GM23338 (cell line): ENCODE measurements around the gene ERC2. TPM values are rescaled to one million over a fixed set of nuclear protein-coding genes. Genes with fewer than 3 reads are reported as not detected.

ENCODE experiments used
- ATAC-seq: fragments of 200-7000 bp; cut with Tn5 transposase; 3 replicates; pipeline ENCODE4 v1.9.1; 2020
- DNase-seq: peaks from one replicate; pipeline ENCODE4 v3.0.0-alpha.2; 2015; ENCODE audit warnings: low spot score
- H2AFZ ChIP-seq: fragments of 200-600 bp; sonication (generic); 2 replicates; pipeline ENCODE4 v1.8.0; 2016; ENCODE audit warnings: antibody characterized with exemption, mild to moderate bottlenecking, moderate library complexity
- H3F3A ChIP-seq: fragments of 200-600 bp; sonication (generic); replicated peaks from 2 replicates; pipeline ENCODE4 v1.8.0; 2017; ENCODE audit warnings: antibody characterized with exemption, mixed run types, low read depth
- H3K27ac ChIP-seq: fragments of 200-600 bp; sonication (generic); 2 replicates; pipeline ENCODE4 v1.6.1; 2016; ENCODE audit warnings: low read depth
- H3K27me3 ChIP-seq: fragments of 200-600 bp; sonication (generic); 2 replicates; pipeline ENCODE4 v1.8.0; 2016; ENCODE audit warnings: mild to moderate bottlenecking, mixed run types, moderate library complexity; ENCODE audit not compliant: insufficient read depth
- H3K36me3 ChIP-seq: fragments of 200-600 bp; sonication (generic); 2 replicates; pipeline ENCODE4 v1.8.0; 2016; ENCODE audit warnings: mild to moderate bottlenecking; ENCODE audit not compliant: insufficient read depth
- H3K4me1 ChIP-seq: fragments of 200-600 bp; sonication (generic); 2 replicates; pipeline ENCODE4 v1.8.0; 2016; ENCODE audit warnings: mild to moderate bottlenecking, moderate library complexity; ENCODE audit not compliant: insufficient read depth
- H3K4me2 ChIP-seq: fragments of 200-600 bp; sonication (generic); 2 replicates; pipeline ENCODE4 v1.7.1; 2017; ENCODE audit warnings: mixed run types
- H3K4me3 ChIP-seq: fragments of 200-600 bp; sonication (generic); 2 replicates; pipeline ENCODE4 v1.6.1; 2016; ENCODE audit warnings: mixed run types
- H3K79me2 ChIP-seq: fragments of 200-600 bp; sonication (generic); replicated peaks from 2 replicates; pipeline ENCODE4 v1.8.0; 2017; ENCODE audit warnings: mild to moderate bottlenecking; ENCODE audit not compliant: insufficient read depth
- H3K9me2 ChIP-seq: fragments of 200-600 bp; sonication (generic); 2 replicates; pipeline ENCODE4 v1.8.0; 2017; ENCODE audit not compliant: insufficient read depth
- H4K20me1 ChIP-seq: fragments of 200-600 bp; sonication (generic); replicated peaks from 2 replicates; pipeline ENCODE4 v1.8.0; 2017; ENCODE audit warnings: mild to moderate bottlenecking; ENCODE audit not compliant: insufficient read depth
- H3K27ac Mint-ChIP-seq: 2 replicates; pipeline ENCODE4 v1.8.0; 2020; ENCODE audit warnings: inconsistent platforms, mild to moderate bottlenecking, moderate library complexity, mixed read lengths
- H3K27me3 Mint-ChIP-seq: 3 replicates; pipeline ENCODE4 v1.8.0; 2022; ENCODE audit warnings: low read depth, mild to moderate bottlenecking, moderate library complexity, mixed read lengths, inconsistent platforms; ENCODE audit not compliant: insufficient read depth, poor library complexity
- H3K36me3 Mint-ChIP-seq: 3 replicates; pipeline ENCODE4 v1.8.0; 2021; ENCODE audit warnings: low read depth, mild to moderate bottlenecking, inconsistent platforms, moderate library complexity, mixed read lengths
- H3K4me1 Mint-ChIP-seq: 3 replicates; pipeline ENCODE4 v1.8.0; 2020; ENCODE audit warnings: mild to moderate bottlenecking, inconsistent platforms, mixed read lengths
- H3K4me3 Mint-ChIP-seq: 3 replicates; pipeline ENCODE4 v1.8.0; 2021; ENCODE audit warnings: moderate library complexity, mild to moderate bottlenecking, inconsistent platforms, mixed read lengths
- H3K9me3 Mint-ChIP-seq: 3 replicates; pipeline ENCODE4 v1.8.0; 2020; ENCODE audit warnings: moderate library complexity, mild to moderate bottlenecking, inconsistent platforms, mixed read lengths
- CREB1 ChIP-seq: fragments of 250-450 bp; sonication (Bioruptor Pico); IDR thresholded peaks from 2 replicates; pipeline ENCODE4 v1.5.0; 2020; ENCODE audit warnings: low read depth, mild to moderate bottlenecking, moderate library complexity
- CTCF ChIP-seq, 2 experiments: fragments of 200-600 bp in 1 of 2; sonication (generic) in 1 of 2; conservative IDR thresholded peaks; 2 replicates each; pipeline versions ENCODE4 v1.5.1 to v1.6.1; 2016 to 2017; ENCODE audit warnings: antibody characterized with exemption in 2 of 2, low read depth in 2 of 2, mild to moderate bottlenecking in 2 of 2, moderate library complexity in 1 of 2
- EZH2 ChIP-seq: fragments of 200-600 bp; sonication (generic); IDR thresholded peaks from one replicate; pipeline ENCODE4 v1.8.0; 2017; ENCODE audit warnings: antibody characterized with exemption, mild to moderate bottlenecking, low read depth; ENCODE audit not compliant: unreplicated experiment
- EZH2phosphoT487 ChIP-seq: fragments of 200-600 bp; sonication (generic); IDR thresholded peaks from one replicate; pipeline ENCODE4 v1.8.1; 2018; ENCODE audit warnings: antibody characterized with exemption; ENCODE audit not compliant: unreplicated experiment
- JUNB ChIP-seq: IDR thresholded peaks from one replicate; pipeline ENCODE4 v1.6.1; 2016; ENCODE audit warnings: antibody characterized with exemption; ENCODE audit not compliant: unreplicated experiment
- NANOG ChIP-seq: IDR thresholded peaks from 2 replicates; pipeline ENCODE4 v1.6.1; 2016; ENCODE audit warnings: antibody characterized with exemption, borderline replicate concordance
- POLR2AphosphoS5 ChIP-seq: IDR thresholded peaks from 2 replicates; pipeline ENCODE4 v1.6.1; 2016; ENCODE audit warnings: antibody characterized with exemption, low read depth
- REST ChIP-seq: IDR thresholded peaks from one replicate; pipeline ENCODE4 v1.6.1; 2018; ENCODE audit warnings: antibody characterized with exemption; ENCODE audit not compliant: unreplicated experiment
- STAT1 ChIP-seq: IDR thresholded peaks from one replicate; pipeline ENCODE4 v1.6.1; 2016; ENCODE audit warnings: antibody characterized with exemption; ENCODE audit not compliant: unreplicated experiment
- ZNF114 ChIP-seq: fragments of 250-450 bp; sonication (Bioruptor Pico); IDR thresholded peaks from 2 replicates; pipeline ENCODE4 v1.5.0; 2020; ENCODE audit warnings: mild to moderate bottlenecking, moderate library complexity
- ZNF331 ChIP-seq: fragments of 250-450 bp; sonication (Bioruptor Pico); IDR thresholded peaks from 2 replicates; pipeline ENCODE4 v1.5.0; 2020; ENCODE audit warnings: low read depth, mild to moderate bottlenecking, moderate library complexity
- polyA plus RNA-seq: library from polyadenylated mRNA; unstranded; fragments of >200 nt; fragmentation: Nextera tagmentation; extraction: Ambion mirVana; gene quantifications from 2 replicates; pipeline ENCODE4 v1.2.1, GENCODE V29; 2016
- total RNA-seq: library from RNA; depleted of rRNA; stranded (reverse); fragments of >200 nt; shearing (Covaris generic); gene quantifications from 2 replicates; pipeline ENCODE4 v1.2.3, GENCODE V29; 2014
- TF ChIP-seq, protein P1 (sequence below): IDR thresholded peaks from 2 replicates; pipeline ENCODE4 v1.6.1; 2016; ENCODE audit warnings: antibody characterized with exemption
- TF ChIP-seq, protein P2 (sequence below): fragments of 250-450 bp; sonication (Bioruptor Pico); IDR thresholded peaks from 2 replicates; pipeline ENCODE4 v1.5.0; 2020; ENCODE audit warnings: mild to moderate bottlenecking, moderate library complexity

ERC2 gene
- total and polyA plus RNA-seq, 2 experiments from 2014 or later = 11.8 to 13.7 TPM

GRCh38 chr3:56054844-56055243 is 413.4 kb downstream of the ERC2 start (continued):
- TF ChIP-seq, protein P1, sequence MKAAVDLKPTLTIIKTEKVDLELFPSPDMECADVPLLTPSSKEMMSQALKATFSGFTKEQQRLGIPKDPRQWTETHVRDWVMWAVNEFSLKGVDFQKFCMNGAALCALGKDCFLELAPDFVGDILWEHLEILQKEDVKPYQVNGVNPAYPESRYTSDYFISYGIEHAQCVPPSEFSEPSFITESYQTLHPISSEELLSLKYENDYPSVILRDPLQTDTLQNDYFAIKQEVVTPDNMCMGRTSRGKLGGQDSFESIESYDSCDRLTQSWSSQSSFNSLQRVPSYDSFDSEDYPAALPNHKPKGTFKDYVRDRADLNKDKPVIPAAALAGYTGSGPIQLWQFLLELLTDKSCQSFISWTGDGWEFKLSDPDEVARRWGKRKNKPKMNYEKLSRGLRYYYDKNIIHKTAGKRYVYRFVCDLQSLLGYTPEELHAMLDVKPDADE = no peak

DNA sequence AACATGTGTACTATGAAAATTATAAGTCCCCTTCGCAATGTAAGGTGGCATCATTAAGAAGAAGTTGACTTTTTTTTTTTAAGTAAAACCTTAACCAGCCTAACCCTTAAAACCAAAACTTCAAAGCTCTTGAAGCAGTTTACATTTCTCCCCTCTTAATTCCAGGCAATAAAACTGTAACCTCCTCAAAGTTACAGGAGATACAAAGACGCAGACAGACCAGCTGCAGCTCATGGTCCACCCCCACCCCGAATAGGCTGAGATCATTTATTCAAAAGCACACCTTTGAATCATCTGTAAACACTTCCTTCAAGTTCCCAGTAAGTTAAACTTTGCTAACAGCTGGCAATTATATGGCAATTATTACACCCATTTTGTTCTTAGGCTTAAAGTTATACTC is 414.5 kb downstream of the ERC2 start:
- Mint-ChIP-seq H3K36me3 (no peaks in the 10 kb centered on the region), H3K27ac (0 out of 2 replicates have a peak overlapping the region, but pooled peaks have one; percentile 13), H3K4me3 (no peak overlapping the region), H3K27me3 (peaks cover 6% of the 10 kb centered on the region), H3K4me1 (peaks cover 50% of the 10 kb centered on the region), H3K9me3 (no peaks in the 10 kb centered on the region; the same call in 2 of the 3 replicates)
- DNase-seq (no peak), ATAC-seq (no peak)
- Histone ChIP-seq H3K9me2 (no peaks in the 10 kb centered on the region), H2AFZ (no peak overlapping the region), H3K36me3 (no peaks in the 10 kb centered on the region), H3F3A (no peaks in the 10 kb centered on the region), H3K4me2 (peak overlapping the region; percentile 7; the same call in 1 of the 2 replicates), H3K27ac (no peak overlapping the region), H3K4me3 (no peak overlapping the region), H3K79me2 (no peaks in the 10 kb centered on the region), H3K4me1 (peaks cover 32% of the 10 kb centered on the region), H3K27me3 (no peaks in the 10 kb centered on the region), H4K20me1 (no peaks in the 10 kb centered on the region)
- TF ChIP-seq STAT1 (no peak), POLR2AphosphoS5 (no peak), JUNB (no peak), CREB1 (CRISPR knock-in tag) (no peak), EZH2phosphoT487 (no peak), CTCF (conservative IDR thresholded peaks at IDR 0.05; ENCODE audit: low read depth in 2 of 2) (no peak), EZH2 (no peak), REST (no peak), ZNF114 (no peak), NANOG (no peak), ZNF331 (CRISPR knock-in tag) (no peak)
- TF ChIP-seq, protein P2, sequence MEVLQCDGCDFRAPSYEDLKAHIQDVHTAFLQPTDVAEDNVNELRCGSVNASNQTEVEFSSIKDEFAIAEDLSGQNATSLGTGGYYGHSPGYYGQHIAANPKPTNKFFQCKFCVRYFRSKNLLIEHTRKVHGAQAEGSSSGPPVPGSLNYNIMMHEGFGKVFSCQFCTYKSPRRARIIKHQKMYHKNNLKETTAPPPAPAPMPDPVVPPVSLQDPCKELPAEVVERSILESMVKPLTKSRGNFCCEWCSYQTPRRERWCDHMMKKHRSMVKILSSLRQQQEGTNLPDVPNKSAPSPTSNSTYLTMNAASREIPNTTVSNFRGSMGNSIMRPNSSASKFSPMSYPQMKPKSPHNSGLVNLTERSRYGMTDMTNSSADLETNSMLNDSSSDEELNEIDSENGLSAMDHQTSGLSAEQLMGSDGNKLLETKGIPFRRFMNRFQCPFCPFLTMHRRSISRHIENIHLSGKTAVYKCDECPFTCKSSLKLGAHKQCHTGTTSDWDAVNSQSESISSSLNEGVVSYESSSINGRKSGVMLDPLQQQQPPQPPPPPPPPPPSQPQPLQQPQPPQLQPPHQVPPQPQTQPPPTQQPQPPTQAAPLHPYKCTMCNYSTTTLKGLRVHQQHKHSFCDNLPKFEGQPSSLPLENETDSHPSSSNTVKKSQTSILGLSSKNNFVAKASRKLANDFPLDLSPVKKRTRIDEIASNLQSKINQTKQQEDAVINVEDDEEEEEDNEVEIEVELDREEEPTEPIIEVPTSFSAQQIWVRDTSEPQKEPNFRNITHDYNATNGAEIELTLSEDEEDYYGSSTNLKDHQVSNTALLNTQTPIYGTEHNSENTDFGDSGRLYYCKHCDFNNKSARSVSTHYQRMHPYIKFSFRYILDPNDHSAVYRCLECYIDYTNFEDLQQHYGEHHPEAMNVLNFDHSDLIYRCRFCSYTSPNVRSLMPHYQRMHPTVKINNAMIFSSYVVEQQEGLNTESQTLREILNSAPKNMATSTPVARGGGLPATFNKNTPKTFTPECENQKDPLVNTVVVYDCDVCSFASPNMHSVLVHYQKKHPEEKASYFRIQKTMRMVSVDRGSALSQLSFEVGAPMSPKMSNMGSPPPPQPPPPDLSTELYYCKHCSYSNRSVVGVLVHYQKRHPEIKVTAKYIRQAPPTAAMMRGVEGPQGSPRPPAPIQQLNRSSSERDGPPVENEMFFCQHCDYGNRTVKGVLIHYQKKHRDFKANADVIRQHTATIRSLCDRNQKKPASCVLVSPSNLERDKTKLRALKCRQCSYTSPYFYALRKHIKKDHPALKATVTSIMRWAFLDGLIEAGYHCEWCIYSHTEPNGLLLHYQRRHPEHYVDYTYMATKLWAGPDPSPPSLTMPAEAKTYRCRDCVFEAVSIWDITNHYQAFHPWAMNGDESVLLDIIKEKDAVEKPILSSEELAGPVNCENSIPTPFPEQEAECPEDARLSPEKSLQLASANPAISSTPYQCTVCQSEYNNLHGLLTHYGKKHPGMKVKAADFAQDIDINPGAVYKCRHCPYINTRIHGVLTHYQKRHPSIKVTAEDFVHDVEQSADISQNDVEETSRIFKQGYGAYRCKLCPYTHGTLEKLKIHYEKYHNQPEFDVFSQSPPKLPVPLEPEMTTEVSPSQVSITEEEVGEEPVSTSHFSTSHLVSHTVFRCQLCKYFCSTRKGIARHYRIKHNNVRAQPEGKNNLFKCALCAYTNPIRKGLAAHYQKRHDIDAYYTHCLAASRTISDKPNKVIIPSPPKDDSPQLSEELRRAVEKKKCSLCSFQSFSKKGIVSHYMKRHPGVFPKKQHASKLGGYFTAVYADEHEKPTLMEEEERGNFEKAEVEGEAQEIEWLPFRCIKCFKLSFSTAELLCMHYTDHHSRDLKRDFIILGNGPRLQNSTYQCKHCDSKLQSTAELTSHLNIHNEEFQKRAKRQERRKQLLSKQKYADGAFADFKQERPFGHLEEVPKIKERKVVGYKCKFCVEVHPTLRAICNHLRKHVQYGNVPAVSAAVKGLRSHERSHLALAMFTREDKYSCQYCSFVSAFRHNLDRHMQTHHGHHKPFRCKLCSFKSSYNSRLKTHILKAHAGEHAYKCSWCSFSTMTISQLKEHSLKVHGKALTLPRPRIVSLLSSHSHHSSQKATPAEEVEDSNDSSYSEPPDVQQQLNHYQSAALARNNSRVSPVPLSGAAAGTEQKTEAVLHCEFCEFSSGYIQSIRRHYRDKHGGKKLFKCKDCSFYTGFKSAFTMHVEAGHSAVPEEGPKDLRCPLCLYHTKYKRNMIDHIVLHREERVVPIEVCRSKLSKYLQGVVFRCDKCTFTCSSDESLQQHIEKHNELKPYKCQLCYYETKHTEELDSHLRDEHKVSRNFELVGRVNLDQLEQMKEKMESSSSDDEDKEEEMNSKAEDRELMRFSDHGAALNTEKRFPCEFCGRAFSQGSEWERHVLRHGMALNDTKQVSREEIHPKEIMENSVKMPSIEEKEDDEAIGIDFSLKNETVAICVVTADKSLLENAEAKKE = no peak
